GM19023 (cell line): ENCODE measurements around the gene SPATA16.
"Not testable (repeated sequence)": the region's sequence is repeated elsewhere in the genome, so short reads cannot be mapped to it uniquely, and the experiment has no call there.

Experiments used
- ATAC-seq: cut with Tn5 transposase; IDR thresholded peaks from one replicate; pipeline ENCODE4 v1.9.1; 2021; ENCODE audit warnings: mild to moderate bottlenecking, moderate library complexity; ENCODE audit not compliant: unreplicated experiment

SPATA16 gene

DNA sequence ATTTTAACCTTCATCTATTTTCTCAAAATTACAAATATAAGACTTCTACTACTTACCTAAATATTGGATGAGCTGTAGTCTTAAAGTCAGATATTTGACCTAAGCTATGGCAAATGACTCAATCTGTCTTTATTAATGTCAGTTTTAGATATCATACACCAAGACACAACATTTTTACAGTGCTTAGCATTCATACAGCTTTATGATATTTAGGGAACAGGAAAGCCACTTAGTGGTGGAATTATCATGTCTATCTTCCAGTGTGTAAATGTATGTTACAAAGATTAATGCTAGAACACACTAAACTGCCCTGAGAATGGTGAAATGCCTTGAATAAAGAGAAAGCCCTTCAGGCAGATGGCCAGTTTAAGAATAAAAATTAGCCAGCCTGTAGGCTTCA, 135.0 kb downstream of the SPATA16 start:
- ATAC-seq = no peak

DNA sequence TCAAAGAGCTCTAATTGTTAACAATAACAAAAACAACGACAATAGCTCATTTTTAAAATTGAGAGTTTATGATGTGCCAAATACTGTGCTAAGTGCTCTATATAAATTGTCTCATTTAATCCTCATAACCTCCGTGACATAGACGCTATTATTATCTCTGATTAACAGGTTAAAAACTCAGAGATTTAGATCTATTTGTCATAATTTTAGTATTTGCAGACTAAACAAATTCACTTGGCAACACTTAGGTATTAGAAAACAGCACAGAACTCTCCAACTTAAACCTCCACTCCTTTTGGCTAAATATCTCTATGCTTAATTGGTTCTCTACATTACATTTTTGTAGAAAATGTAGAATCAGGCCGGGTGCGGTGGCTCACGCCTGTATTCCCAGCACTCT, 136.4 kb downstream of the SPATA16 start:
- no peak for ATAC-seq

GRCh38 chr3:173003956-173004355, 137.1 kb downstream of the SPATA16 start:
- ATAC-seq = no peak

DNA sequence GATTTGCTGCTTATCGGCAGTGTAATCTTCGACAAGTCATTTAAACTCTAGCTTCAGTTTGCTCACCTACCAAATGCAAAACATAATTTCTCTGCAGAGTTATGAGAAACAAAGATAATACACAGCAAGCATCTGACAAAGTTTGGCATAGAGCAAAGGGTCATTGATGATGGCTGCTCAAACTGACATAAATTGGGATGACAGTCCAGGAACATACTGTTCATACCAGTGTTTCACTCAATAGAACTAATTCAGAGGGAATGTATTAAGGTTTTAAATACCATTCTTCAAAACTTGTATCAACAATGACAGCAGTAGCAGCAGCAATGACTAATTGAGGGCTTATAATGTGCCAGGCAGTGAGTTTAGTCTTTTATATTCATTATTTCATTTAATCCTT, 137.6 kb downstream of the SPATA16 start:
- no peak for ATAC-seq

DNA sequence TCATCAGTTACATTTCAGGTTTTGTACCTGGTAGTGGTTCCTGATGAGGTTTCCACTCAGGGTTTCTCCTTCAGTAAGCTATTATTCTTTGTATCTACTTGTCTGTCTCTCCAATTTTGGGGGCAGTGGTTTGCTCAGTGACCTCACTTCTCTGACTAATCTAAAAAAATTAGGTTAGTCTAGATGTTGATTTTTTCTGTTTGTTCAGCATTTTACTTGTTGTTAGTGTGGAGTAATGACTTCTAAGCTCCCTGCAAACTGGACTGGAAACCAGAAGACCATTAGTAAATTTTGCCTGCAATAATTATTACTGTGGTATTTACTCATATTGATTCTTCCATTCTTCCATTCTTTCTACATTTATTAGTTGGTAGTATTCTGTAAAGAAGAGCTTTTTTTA, 139.4 kb downstream of the SPATA16 start:
- ATAC-seq = no peak

DNA sequence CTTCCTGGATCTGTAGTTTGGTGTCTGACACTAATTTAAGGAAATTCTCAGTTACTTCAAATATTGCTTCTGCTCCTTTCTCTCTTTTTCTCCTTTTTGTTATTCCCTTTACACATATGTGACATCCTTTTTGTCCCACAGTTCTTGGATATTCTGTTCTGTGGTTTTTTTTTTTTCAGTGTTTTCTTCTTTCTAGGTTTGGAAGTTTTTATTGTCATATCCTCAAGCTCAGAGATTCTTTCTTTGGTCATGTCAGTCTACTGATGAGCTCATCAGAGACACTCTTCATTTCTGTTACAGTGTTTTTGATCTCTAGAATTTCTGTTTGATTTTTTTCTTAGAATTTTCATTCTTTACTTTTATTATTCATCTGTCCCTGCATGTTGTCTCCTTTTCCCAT, 140.5 kb downstream of the SPATA16 start:
- ATAC-seq = no peak

DNA sequence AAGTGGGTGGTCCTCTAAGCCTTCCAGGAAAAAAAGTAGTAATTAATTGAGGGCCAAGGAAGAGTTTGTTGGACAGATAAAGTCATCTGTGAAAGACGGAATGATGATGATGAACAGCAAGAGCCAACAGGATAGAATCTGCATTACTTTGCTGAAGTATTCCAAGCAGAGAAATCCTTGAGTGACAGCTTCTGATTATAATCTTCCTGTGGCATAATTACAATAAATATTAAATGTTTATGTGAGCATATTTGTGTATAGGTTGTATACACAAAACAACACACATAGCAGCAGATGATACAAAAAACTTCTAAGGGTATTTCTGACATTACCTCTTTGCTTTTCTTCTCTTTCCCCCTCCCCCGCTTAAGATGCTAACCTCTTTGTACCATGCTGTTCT, 147.6 kb downstream of the SPATA16 start:
- no peak for ATAC-seq

GRCh38 chr3:172991424-172991996, 149.5 kb downstream of the SPATA16 start:
- no peak for ATAC-seq

DNA sequence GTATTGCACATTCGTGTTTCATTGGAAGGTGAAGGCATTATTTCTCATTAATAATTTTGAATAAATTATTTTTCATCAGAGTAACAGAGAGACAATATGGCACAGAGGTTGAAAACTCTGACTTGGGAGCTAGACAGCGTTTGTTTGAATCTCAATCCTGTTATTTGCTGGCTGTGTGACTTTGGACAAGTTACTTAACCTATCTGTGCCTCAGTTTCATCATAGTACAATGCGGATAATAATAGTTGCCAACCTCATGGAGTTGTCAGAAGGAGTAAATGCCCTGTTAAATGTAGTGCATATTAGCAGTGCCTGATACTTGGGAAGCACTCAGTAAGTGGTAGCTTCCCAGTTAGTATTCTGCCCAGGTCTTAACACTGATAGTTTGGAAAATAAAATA, 151.7 kb downstream of the SPATA16 start:
- ATAC-seq = no peak

GRCh38 chr3:172987273-172987672, 153.8 kb downstream of the SPATA16 start:
- no peak for ATAC-seq

DNA sequence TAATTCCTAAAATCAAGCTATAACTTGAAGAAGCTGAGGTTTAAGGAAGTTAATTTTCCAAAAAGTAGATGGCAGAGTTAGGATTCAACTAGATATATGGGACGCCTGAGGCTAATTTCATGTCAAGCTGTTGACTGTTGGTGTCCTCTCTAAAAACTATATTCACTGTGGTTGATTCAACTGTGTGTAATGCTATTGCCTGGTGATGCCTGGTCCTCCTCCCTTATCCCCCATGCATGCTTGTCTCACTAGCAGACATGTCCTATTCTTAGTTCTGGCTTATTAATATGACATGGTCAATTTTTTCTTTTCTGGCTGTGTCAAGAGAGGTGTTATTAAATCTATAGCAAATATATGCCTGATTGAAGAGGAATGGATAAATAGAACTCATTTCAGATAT, 156.1 kb downstream of the SPATA16 start:
- no peak for ATAC-seq

GRCh38 chr3:172982736-172983364, 158.2 kb downstream of the SPATA16 start:
- ATAC-seq = no peak

- ATAC-seq = no peak
Observed at GRCh38 chr3:172981407-172981983, 159.5 kb downstream of the SPATA16 start.

DNA sequence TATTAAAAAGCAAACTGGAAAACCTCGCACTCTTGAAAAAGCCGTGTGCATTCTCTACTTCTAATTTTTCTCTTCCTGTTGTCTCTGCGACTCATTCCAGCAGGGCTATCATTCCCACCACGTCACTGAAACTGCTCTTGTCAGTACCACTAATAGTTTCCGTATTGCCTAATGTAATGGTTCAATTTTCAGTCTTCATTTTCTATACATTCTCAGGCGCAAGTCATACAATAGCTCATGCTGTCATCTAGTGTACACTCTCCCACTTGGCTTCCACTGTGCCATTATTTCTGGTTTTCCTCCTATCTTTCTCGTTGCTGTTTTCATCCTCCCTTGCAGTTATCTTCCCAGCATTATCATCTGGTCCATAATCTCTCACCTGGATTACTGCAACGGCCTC, 160.2 kb downstream of the SPATA16 start:
- no peak for ATAC-seq

GRCh38 chr3:172977696-172978095, 163.3 kb downstream of the SPATA16 start:
- no peak for ATAC-seq

DNA sequence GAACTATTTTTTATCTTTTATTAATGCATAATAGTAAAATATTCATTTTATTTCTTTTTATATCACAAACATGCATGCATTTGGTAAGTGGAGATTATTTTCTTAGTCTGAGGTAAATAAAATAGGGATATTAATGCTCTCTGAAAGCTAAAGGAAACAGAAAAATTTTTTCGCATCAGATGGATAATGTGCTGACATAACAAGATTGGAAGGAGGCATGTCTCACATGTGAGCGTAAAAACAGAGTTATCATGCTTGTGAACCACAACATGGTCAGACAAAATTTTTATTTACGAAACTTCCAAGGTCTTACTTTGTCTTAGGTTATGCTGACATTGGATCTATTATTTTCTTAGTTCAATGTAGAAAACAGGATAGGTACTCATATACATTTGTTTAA, 166.1 kb downstream of the SPATA16 start:
- no peak for ATAC-seq

GRCh38 chr3:172973799-172974198, 167.2 kb downstream of the SPATA16 start:
- no peak for ATAC-seq

- no peak for ATAC-seq
Observed at GRCh38 chr3:172972717-172973116, 168.3 kb downstream of the SPATA16 start.

DNA sequence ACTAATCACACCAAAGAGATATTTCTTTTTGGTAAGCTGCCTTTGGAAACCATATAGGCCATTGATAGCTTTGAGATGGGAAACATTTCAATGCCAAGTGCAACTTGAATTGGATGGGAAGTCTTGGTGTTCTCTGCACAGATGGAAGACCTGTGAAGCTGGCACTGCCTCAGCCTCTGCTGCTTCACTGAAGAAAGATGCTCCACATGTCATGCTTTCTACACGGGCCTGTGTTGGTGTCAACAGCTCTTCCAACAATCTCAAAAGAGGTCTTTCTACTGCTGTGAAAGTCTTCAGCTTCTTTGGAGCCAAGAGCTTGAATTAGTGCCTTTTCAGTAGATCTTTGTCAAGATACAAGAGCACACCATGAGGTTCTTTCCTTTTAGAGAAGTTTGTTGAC, 169.0 kb downstream of the SPATA16 start:
- no peak for ATAC-seq

- no peak for ATAC-seq
Observed at GRCh38 chr3:172968646-172969045, 172.4 kb downstream of the SPATA16 start.

- no peak for ATAC-seq
Observed at GRCh38 chr3:172965256-172965655, 175.8 kb downstream of the SPATA16 start.

DNA sequence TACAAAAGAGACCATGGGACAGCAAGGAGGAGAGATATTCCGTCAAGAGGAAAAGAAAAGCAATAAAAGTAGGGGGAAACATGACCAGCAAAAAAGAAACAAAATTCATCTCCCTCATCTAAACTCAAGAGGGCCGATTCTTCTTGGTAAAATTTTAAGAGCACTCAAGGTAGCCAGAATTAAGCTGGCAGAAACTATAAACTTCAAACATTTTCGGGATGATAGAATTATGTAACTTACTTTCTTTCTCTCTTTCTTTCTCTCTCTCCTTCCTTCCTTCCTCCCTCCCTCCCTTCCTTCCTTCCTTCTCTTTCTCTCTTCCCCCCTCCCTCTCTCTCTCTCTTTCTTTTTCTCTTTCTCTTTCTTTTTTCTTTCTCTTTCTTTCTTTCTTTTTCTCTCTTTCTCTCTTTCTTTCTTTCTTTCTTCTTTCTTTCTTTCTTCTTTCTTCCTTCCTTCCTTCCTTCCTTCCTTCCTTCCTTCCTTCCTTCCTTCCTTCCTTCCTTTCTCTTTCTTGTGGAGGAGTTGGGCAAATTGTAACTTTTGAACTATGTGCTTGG, 180.3 kb downstream of the SPATA16 start:
- not testable (repeated sequence) for ATAC-seq
